SIG-M5 (cell line): ENCODE results near the gene LETM1.

Experiments
- DNase-seq: peaks from one replicate; lab custom pipeline; 2025; lab: John Stamatoyannopoulos, UW

LETM1 gene

DNA sequence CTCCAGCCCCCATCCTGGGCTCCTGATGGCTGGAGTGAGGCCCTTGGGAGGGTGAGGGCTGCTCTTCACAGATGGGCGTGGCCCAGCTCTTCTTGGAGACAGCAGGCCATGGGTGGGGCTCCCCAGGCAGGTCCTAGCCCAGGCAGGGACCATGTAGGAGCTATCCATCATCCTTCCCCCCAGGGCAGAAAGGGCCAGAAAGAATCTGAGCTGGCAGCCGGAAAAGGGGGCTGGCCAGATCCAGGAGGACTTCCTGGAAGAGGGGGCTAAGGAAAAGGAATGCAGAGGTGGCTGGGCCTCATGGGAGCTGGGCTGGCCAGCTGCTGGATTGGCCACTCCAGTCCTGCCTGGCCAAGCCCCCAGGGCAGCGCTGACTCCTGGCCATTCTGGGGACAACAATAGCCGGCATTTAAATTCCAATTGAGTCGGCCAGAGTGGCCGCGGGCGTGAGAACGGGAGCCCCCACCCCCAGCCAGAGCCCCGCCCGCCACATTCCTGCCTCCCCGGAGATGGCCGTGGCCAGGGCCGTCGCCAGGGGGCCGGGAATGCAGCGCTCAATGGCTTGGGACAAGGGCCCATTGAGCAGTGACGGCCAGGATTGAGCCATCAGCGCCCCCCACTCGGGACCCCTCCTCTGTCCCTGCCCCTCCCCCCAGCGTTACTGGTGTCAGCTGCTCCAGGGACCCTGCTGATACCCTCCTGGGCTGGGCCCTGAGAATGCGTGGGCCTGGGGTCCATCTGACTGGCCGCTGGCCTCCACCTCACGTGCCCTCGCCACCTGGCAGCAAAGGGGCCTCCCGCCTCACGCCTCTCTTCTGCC, 77.9 kb downstream of the LETM1 start:
- no peak for DNase-seq

DNA sequence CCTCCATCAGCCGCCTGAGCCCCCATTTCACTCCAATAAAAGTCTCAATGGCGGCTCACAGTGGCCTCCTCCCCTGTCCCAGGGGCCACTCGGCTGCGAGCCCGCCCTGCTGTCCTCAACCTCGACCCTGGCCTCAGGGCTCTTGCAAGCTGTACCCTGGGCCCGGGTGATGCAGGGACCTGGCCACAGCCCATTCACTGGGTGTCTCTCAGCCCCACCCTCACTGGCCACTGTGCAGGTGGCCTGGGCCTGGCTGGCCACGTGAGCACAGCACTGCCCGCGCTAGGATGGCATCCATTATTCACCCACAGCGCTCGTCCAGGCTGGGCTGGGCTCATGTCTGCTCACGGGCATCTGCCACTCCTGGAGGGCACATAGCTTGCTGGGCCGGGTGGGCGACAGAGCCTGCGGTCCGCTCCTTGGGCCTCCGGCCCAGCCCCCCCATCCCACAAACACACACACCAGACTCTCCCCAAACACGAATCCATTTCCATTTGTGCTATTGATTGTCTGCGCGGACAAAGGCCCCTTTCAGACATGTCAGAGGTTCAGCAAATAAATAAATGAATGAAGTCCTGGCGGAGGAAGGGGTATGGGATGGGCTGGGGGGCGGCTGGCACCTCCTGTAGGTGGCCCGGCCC, 79.3 kb downstream of the LETM1 start:
- DNase-seq: no peak

DNA sequence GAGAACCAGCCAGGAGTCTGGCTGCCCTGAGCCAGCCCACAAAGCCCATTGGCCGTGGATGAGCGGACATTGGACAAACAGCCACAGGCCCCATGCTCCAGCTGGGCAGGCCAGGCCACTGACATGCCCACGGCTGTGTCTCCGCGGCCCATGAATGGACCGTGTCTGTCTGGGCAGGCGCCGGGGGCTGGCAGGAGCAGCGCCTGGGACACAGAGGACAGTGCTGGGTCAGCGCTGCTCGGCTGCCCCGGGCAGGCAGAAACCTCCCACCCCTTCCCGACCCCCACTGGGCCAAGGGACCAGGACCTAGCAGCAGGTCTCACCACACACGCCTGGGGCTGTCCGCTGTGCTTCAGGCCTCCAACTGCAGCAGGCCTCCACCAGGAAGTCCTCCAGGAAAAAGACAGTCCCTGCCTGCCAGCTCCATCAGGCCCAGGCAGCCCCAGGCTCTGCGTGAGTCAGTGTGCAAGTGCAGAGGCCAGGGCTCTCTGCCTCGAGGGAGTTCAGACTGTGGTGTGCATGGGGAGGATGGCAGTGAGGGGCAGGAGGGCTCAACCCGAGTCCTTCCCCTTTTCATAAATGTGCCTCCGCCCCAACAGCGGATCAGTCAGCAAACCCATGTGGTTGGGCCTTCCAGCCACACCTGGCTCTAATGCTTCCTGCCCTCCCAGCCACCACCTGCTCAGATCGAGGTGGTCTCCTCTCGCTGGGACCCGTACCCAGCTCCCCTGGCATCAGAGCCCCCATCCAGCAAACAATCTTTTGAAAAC, 80.0 kb downstream of the LETM1 start:
- DNase-seq: no peak

DNA sequence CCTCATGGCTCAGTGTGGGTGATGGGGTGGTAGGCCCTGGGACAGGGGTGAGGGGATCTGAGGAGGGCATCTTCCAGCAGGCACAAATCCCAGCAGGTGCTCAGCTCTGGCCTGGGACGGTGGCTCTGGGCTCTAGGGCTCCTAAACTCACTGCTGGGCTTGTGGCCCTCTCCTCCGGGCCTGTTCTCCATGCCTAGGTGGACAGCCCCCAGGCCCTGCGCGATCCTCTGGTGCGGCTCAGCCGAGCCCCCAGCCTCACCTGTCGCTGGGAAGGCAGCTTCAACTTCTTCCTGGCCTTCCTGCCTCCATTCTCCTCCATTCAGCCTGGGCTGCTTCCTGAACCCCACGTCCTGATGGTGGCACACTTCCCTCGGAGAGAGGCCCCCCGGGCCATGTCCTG, 82.2 kb downstream of the LETM1 start:
- no peak for DNase-seq

DNA sequence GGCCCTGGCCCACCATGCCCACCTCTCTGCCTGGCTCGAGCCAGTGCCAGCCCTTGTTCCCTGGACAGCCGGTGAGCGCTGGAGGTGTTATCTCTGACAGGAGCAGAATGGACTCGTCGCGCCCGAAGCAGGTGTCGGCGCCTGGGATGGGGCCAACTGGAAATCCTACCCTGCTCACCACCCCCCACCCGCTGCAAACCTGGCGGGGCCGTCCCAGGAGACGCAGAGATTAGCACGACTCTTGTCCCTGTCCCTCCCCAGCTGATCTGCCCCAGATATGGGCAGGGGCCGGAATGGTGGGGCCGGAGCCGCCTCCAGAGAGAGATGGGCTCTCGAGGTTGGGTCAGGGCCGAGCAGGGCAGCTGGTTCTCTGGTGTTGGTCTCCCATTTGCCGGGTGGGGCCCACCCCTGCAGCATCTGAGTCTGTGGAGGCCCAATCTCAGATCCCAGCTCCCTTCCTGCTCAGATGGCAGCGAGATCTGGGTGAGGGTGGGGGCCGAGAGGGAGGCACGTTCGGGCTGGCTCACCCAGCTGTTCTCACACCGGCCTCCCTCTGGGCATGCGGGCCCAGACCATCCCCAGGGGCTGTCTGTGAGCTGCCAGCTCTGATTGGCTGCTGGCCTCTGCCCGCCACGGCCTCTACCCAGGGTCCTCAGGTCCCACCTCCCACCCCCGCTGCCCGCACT, 83.0 kb downstream of the LETM1 start:
- DNase-seq: no peak

DNA sequence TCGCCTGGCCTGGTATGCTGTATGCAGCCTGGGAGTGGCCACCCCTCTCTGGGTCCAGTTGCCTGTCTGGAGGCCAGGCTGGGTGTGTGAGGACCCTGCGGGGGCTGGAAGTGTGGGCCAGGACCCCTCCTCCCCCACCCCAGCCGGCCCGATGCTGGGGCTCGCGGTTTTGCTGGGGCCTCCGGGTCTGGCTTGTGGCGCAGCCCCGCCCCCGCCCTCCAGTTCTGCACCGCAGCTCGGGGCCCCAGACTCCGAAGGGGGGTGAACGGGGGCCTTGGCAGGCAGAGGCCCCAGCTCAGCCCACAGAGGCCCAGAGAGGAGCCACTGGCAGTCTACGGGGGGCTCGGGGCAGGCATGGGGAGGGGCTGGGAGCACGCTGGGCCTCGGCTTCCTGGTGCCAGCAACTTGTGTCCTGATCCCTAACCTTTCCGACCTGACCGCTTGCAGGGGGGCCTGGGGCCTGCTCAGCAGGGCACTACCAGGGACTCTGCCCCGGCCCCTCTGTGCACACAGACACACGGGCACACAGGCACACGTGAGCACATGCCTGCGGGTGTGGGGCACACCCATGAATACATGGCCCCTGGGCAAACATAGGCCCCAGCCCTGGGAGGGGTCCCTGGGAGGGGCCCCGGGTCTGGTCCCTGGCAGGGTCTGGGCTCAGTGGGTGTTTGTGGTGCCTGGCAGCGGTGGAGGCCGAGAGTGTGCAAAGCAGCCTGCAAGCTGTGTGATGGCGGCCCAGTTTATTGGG, 84.2 kb downstream of the LETM1 start:
- DNase-seq: no peak

DNA sequence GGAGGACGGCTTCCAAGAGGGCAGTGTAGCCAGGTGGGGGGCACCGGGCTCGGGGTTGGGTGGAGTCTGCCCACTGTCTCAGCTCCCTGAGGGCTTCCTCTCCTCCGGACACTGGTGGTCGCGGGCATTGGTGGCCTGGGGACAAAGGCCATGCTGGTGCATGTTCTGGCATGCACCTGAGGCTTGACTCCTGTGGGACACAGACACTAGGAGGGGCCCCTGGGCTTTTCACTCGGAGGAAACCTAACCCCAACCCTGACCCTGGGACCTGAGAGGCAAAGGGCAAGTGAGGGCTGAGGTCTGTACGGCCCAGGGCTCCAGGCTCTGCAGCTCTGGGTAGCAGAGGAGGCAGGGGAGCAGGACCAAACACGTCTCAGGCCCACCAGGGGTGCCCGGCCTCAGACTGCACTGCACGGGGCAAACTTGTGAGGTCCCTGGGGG, 85.1 kb downstream of the LETM1 start:
- DNase-seq: no peak

DNA sequence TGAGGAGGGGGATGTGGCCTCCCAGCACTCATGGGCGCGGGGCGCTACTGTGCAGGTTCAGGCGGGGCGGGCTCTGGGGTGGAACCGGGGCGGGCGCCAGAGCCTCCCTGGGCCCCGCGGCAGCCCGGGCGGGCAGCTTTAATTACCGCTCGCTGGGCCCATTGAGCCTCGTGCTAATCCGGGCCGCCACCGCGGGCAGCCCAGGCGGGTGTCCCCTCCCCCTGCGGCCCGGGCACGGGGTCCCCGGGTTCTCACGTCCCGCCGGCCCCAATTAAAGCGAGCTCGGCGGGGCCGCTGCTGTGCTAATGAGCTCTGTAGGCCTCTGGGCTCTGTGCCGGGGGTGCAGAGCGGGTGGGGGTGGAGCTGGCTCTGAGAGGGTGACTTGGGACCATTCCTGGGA, 85.7 kb downstream of the LETM1 start:
- DNase-seq: no peak

DNA sequence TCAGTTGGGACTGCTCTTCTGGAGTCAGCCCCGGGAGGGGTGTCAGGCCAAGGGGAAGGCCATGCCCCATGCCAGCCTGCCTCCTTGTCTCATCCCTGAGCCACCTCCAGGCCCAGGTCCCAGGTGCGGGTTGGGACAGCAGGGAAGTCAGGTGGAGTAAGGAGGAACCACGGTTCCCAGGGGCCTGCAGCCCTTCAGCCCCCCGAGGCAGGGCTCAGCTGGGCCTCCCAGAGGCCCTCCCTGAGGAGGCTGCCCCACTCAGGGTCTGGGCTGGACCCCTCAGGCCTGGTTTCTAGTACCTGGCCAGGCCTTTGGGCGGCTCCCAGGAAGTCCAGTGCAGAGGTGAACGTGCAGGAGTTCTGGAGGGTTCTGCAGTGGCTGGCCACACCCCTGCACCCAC, 86.3 kb downstream of the LETM1 start:
- no peak for DNase-seq

DNA sequence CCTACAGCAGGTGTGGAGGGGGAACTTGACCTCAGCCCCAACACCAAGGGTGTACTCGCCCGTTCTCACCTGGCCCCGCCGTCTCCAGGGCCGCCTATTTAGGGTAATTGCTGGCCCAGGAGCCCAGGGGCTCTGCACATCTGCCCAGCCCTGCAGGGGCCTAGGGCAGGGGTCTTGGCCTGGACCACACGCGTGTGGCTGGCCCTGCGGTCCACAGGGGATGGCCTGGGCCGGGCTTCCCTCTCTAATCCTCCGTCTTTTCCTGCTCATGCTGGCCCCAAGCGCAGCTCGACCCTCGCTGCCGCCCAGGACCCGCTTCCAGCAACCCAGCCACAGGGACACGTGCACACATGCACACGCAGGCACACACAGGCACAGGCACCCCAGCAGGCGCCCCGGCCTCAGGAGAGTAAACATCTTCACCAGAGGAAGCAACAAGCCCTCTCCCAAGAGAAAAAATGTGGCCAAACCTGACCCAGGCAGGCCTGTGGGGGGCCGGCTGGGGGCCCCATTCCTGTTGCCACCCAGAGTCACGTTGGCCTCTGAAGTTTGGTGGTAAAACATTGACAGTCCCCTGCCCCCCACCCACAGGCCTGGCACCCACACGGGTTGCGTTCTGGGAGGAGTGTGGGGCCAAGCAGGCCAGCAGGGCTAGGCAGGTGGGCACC, 87.5 kb downstream of the LETM1 start:
- DNase-seq: no peak

DNA sequence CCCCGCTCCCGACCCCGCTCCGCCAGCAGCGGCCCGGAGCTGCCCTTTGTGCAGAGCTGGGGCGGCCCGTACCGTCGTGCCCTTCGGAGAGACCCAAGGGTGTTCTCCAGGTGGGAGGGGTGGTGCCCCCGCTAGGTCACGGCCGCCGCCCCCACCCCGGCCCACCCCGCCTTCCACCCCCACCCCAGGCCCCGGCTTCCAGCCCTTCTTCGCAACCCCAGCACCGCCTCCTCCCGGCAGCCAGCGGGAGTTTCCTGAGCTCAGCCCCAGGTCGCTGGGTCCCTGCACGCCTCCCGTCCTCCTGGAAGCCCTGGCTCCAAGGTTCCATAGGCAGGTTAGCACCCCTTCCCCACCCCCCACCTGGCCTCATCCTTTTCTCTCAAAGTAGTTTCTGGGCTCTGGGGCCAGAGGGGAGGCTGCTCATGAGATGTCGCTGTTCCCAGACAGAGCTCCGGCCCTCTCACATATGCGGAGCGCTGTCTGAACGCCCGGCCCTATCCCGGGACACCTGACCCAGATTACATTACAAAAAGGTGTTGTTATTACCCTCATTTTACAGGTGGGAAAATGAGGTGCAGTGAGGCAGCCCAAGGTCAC, 88.1 kb downstream of the LETM1 start:
- no peak for DNase-seq

DNA sequence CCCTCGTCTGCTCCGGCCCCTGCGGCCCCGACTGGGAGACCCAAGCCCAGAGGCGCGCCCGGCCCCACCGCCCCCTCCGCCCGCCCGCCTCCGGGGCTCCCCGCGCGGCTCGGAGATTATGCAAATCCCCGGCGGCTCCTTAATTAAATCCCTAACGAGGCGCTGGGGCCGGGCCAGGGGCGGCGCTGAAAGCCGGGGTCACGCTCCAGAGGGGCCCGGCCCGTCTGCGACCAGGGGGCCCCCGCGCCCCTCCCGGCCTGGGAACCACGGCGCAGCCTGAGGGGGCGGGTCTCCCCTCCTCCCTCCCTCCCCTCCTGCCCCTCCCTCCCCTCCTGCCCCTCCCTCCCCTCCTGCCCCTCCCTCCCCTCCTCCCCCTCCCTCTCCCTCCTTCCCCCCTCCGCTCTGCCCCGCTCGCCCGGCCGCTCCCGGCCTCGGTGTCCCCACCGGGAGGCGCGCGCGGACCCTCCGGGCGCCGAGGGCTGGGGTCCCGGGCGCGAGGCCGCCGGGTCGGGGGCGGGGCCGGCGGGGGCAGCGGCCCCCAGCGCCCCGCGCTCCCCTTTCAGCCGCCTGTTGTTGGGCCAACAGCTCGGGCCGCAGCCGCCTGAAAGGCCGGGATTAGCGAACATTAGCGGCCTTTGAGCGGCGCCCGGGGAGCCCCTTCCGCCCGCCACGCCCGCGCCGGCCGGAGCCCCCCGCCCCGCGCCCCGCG, 88.7 kb downstream of the LETM1 start:
- no peak for DNase-seq

DNA sequence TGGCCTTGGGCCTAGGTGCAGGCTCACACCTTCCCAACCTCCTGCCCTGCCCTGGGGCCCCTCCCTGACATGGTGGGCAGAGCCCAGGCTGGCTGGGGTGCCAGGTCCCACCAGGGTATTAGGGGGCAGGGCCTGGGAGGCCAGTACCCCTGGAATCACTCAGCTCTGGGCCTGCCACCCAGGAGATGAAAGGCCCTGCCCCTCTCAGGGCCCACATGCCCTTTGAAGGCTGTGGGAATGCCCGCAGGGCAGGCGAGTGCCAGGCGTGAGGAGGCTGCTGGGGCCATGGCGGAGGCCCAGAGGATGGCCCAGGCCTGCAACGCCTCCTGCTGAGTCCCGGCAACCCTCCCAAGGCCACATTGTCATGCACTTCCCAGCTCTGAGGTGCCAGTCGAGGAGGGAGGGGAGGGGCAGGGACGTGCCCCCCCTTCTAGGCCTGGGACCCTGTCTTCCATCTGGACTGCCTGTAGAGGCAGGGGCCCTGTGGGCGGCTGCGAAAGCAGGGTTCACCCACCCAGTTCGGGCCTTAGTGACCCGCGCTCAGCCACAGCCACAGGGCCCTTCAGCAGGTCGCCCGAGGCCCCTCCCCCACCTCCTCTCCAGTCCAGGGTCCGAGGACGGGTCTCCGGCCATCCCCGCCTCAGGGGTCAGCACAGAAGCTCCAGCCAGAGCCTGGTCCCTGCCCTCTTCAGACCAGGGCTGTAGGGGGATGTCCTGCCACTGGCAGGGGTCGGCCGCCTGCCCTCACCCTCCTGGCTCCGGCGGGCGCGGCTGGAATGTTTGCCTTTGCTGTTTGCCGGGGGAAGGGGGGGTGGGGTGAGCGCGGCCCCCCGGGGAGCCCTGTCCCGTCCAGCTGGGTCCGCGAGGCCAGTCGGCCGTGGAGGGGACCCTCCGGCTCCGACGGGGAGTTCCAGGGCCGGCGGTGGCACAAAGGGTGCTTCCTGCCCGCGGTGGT, 89.6 kb downstream of the LETM1 start:
- DNase-seq: no peak

DNA sequence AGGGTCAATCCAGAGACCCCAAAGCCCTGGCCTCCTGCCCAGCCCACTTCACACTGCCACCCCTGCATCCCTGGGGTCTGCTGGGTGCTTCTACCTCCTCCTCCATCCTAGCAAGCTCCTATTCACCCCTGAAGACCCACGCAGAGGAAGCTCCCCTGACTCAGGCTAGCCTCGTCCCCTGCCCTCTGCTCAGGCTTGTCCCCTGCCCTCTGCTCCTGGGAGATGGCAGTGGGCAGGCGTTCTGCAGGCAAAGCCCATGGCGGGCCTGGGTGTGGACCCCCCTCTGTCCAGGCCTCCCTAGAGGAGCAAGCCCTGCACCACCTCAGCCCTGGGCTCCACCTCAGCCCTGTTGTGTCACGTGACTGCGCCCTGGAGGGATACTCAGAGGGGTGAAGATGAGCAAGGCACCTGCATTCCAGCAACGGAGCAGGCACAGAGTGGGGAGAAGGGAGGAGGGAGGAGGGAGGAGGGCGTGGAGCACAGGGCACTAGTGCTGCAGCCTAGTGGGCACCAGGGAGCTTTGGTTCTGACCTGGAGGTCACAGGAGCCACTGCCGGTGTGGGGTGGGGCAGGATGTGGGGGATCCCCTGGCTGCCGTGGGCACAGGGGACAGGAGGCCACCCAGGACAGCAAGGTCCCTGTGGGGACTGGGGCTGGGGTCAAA, 90.4 kb downstream of the LETM1 start:
- no peak for DNase-seq

DNA sequence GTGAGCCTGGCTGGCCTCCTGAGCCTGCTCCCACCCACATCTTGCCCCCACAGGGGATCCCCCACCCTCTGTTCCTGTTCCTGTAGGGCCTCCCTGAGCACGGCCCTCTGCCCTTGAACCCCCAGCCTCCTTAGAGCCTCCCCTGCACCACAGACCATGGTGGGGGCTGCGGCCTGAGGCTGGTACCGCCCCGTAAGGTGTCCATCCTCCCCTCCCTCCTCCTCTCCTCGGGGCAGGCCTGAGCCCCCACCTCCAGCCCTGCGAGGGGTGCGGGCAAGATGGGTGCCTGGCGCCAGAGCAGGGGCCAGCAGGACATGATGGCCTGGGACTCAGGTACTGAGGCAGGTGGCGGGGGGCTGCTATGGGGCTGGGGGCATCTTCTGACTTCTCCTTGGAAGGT, 91.3 kb downstream of the LETM1 start:
- DNase-seq: no peak

DNA sequence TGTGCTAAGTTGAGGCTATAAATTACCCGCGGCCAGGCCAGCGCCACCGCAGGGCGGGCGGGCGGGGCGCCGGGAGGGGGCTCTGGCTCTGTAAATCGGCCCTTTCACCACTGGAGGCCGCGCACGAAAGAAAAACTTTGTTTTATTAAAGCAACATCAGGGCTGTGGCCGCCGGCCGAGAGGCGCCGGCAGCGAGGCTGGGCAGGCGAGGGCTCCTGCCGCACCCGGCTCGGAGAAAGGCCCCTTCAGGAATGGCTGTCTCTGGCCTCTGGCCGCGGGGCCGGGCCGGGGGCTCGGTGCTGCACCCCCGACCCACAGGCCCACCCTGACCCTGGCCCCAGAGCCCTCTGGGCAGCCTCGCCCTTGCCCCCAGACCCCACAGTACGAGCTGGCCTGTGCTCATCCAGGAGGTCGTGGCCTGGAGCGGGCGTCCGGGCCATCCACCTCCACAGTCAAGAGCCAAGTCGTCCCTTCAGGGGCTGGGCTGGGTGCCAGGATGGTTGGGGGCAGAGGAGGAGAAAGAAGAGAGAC, 92.3 kb downstream of the LETM1 start:
- DNase-seq: no peak

DNA sequence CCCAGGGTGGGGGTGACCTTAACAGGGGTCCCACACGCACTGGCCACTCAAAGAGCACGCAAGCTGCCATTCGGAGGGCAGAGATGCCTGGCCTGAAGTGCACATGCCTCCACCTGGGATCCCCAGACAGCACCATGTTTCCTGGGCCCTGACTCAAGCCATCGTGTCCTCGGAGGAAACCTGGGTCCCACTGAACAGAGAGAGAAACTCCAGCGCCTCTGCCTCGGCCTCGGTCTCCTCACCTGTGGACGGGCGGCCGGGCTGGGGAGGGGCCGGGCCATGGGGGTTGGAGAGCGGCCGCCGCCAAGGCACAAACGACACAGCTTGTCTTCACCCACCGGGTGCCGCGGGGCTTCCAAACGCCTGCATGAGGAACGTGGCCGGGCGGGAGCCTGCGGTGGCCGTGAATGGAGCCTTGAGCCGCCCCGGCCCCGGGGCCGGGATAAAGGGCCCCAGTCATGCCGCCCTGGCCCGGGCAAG, 92.8 kb downstream of the LETM1 start:
- no peak for DNase-seq
